Erythroblast (primary cell): ENCODE results near the gene LRMDA.

Experiments used
- GATA1 ChIP-seq: IDR thresholded peaks from 2 replicates; pipeline ENCODE4 v1.6.1; 2011; ENCODE audit warnings: low read depth, mild to moderate bottlenecking, control low read depth, low read length, moderate library complexity
- POLR2A ChIP-seq: IDR thresholded peaks from 2 replicates; pipeline ENCODE4 v1.6.1; 2011; ENCODE audit warnings: mild to moderate bottlenecking, low read length

GRCh38 chr10:76045174-76045573, 613.8 kb downstream of the LRMDA start:
- TF ChIP-seq POLR2A (no peak), GATA1 (no peak)
